Measurements from ENCODE around the gene FIGN. TPM values are rescaled to one million over a fixed set of nuclear protein-coding genes. Genes with fewer than 3 reads are reported as not detected.

FIGN gene
- total and polyA plus RNA-seq, 2 of the 13 experiments (the other 11 are each of a cell fraction or from before 2014, with no cell fraction given) = 6.6 to 6.7 TPM

DNA sequence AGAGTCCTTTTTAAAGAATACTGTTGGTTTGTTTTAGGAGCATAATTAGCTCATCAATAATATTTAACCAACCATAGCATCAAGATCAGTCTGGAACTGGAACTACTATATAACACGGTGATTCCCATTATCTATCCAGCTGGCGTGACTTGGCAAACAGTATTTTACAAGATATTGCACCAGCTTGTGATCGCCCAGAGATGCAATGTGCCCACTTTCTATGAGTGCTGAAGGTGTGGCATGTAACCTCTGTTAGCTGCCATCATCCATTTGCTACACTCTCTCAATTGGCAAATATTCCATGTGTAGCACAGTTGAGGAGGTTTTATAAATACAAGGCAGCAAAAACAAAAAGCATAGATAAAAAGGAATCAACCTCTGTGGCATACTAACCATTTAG lies 64.9 kb downstream of the FIGN start:
- no peak overlapping the region for H2AFZ ChIP-seq (ENCODE audit: low read length)
- H3K4me2 ChIP-seq (ENCODE audit: low read depth, low read length) = no peak overlapping the region
- no peak overlapping the region for H3K9ac ChIP-seq (ENCODE audit: insufficient read depth, low read depth, low read length)
- ATAC-seq (no peak), DNase-seq (ENCODE audit: low spot score) (no peak), FAIRE-seq (no peak)
- no peaks in the 10 kb centered on the region for H3K27me3 ChIP-seq (ENCODE audit: control insufficient read depth in 1 of 2, insufficient read depth in 2 of 2, low read length in 2 of 2)
- ChIA-PET CTCF (ENCODE audit: low intra/inter-chr PET ratio, low total read pairs) (no interaction called here), POLR2A (no interaction called here)
- 95% methylated on average over 3 of the region's 3 CpGs for whole genome bisulfite sequencing (ENCODE audit: low lambda C conversion rate)
- no peaks in the 10 kb centered on the region for H3K79me2 ChIP-seq (ENCODE audit: insufficient read depth, low read length)
- in situ Hi-C loops (cut with HindIII; ENCODE audit: extremely low pct_ligation_motif_present, low pct_unique_long_range_greater_than_20kb) (no loop called here), intact Hi-C loops (cut with micrococcal nuclease; ENCODE audit: unreplicated experiment) (no loop called here)
- H3K36me3 ChIP-seq (replicated peaks in 1 of 2; ENCODE audit: control insufficient read depth in 1 of 2, insufficient read depth in 2 of 2, low read length in 2 of 2) = no peaks in the 10 kb centered on the region
- TF ChIP-seq ZNF562 (CRISPR knock-in tag; IDR thresholded peaks at IDR 0.05; ENCODE audit: borderline replicate concordance) (no peak), EED (CRISPR knock-in tag; IDR thresholded peaks at IDR 0.05) (no peak), KAT2B (IDR thresholded peaks at IDR 0.05; ENCODE audit: borderline replicate concordance, low read depth, low read length) (no peak), RARG (CRISPR knock-in tag; IDR thresholded peaks at IDR 0.05; ENCODE audit: low read depth) (no peak), PTBP1 (IDR thresholded peaks at IDR 0.05; ENCODE audit: low read depth, low read length, poor library complexity, severe bottlenecking) (no peak), SOX6 (IDR thresholded peaks at IDR 0.05) (no peak), SOX6 (CRISPR knock-in tag; IDR thresholded peaks at IDR 0.05) (no peak), KLF9 (CRISPR knock-in tag; IDR thresholded peaks at IDR 0.05; ENCODE audit: low read depth) (no peak), ZBTB7A (CRISPR knock-in tag; IDR thresholded peaks at IDR 0.05) (no peak)
- TF ChIP-seq, protein P1, sequence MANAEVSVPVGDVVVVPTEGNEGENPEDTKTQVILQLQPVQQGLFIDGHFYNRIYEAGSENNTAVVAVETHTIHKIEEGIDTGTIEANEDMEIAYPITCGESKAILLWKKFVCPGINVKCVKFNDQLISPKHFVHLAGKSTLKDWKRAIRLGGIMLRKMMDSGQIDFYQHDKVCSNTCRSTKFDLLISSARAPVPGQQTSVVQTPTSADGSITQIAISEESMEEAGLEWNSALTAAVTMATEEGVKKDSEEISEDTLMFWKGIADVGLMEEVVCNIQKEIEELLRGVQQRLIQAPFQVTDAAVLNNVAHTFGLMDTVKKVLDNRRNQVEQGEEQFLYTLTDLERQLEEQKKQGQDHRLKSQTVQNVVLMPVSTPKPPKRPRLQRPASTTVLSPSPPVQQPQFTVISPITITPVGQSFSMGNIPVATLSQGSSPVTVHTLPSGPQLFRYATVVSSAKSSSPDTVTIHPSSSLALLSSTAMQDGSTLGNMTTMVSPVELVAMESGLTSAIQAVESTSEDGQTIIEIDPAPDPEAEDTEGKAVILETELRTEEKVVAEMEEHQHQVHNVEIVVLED (CRISPR knock-in tag; IDR thresholded peaks at IDR 0.05; ENCODE audit: borderline replicate concordance) = no peak
- no peaks in the 10 kb centered on the region for H3K9me3 ChIP-seq (ENCODE audit: low read length)
- no TSS peak for BruUV-seq (replicated peaks)
- H4K20me1 ChIP-seq (ENCODE audit: insufficient read depth, low read length) = no peaks in the 10 kb centered on the region
- H3K27ac ChIP-seq (ENCODE audit: extremely low read length, insufficient read depth, low read length) = no peak overlapping the region
- no peak overlapping the region for H3K4me3 ChIP-seq (replicated peaks in 1 of 3; ENCODE audit: insufficient read depth in 1 of 3, low read depth in 2 of 3, low read length in 3 of 3)
- peaks cover 32% of the 10 kb centered on the region for H3K4me1 ChIP-seq (ENCODE audit: insufficient read depth, low read length)

Data from HepG2 (cell line).